Lung (tissue), 12 donors: ENCODE data around the gene XPO5. TPM values are rescaled to one million over a fixed set of nuclear protein-coding genes. Genes with fewer than 3 reads are reported as not detected.

Source experiments
- ATAC-seq: fragments of 200-7000 bp; cut with Tn5 transposase; one replicate; pipeline ENCODE4 v1.9.1; 2020; ENCODE audit warnings: moderate number of reproducible peaks; ENCODE audit not compliant: insufficient read depth, low FRiP score
- DNase-seq, 3 donors: peaks; one replicate each; pipeline ENCODE4 v3.0.0-alpha.2; 2013 to 2017
- H3K27ac ChIP-seq, 2 donors: one replicate each; pipeline ENCODE4 v1.5.1; 2013; ENCODE audit warnings: mild to moderate bottlenecking in 2 of 2, moderate library complexity in 2 of 2, control low read depth in 1 of 2, inconsistent platforms in 1 of 2, low read depth in 1 of 2, low read length in 1 of 2
- H3K27me3 ChIP-seq, 3 donors: one replicate each; pipeline ENCODE4 v1.5.1; 2013; ENCODE audit warnings: low read length in 2 of 3; ENCODE audit not compliant: control insufficient read depth in 3 of 3, insufficient read depth in 3 of 3
- H3K36me3 ChIP-seq, 4 donors: one replicate each; pipeline ENCODE4 v1.5.1; 2013; ENCODE audit warnings: low read length in 4 of 4, mild to moderate bottlenecking in 1 of 4, moderate library complexity in 1 of 4; ENCODE audit not compliant: control insufficient read depth in 4 of 4, insufficient read depth in 4 of 4
- H3K4me1 ChIP-seq, 5 donors: one replicate each; pipeline ENCODE4 v1.5.1; 2013; ENCODE audit warnings: low read length in 5 of 5, mild to moderate bottlenecking in 2 of 5, moderate library complexity in 1 of 5; ENCODE audit not compliant: control insufficient read depth in 5 of 5, insufficient read depth in 5 of 5
- H3K4me3 ChIP-seq: one replicate; pipeline ENCODE4 v1.5.1; 2013; ENCODE audit warnings: mild to moderate bottlenecking, control low read depth, moderate library complexity
- H3K9ac ChIP-seq, 2 donors: one replicate each; pipeline ENCODE4 v1.5.1; 2013; ENCODE audit warnings: low read length in 2 of 2, control low read depth in 1 of 2; ENCODE audit not compliant: insufficient read depth in 1 of 2
- H3K9me3 ChIP-seq, 4 donors: one replicate each; pipeline ENCODE4 v1.5.1; 2013; ENCODE audit warnings: low read length in 3 of 4, mild to moderate bottlenecking in 1 of 4, moderate library complexity in 1 of 4; ENCODE audit not compliant: control insufficient read depth in 4 of 4, insufficient read depth in 3 of 4
- WGBS, 2 donors: extraction: QIAGEN DNeasy Blood & Tissue Kit; methylation state at CpG; one replicate each; pipeline ENCODE4 v1.1.7; 2013; 5-methylcytosine and 5-hydroxymethylcytosine counted together
- polyA plus RNA-seq, 2 donors: library from polyadenylated mRNA; stranded (reverse); fragments of 200-250 nt; gene quantifications; one replicate each; pipeline ENCODE4 v1.2.1, GENCODE V29; 2013
- total RNA-seq, 2 donors: library from RNA; depleted of rRNA in 1 of 2; stranded (reverse); fragments of >200 nt in 1 of 2; gene quantifications; one replicate each; pipeline ENCODE4 v1.2.1, GENCODE V29; 2014 to 2021
- TF ChIP-seq, protein P1 (sequence below): IDR thresholded peaks from 2 replicates; pipeline ENCODE4 v1.5.1; 2012; ENCODE audit warnings: mild to moderate bottlenecking; ENCODE audit errors: control extremely low read depth, extremely low read depth
- donor health status: control.
- donor health status: control.
- donor health status: Bipolar disorder and iron deficiency.
- donor health status: healthy.
- donor health status: DM: yes; HTN: yes; CAD: no.

The XPO5 gene
- total and polyA plus RNA-seq, 4 donors: 9.3 to 30.1 (median 16.3) TPM

GRCh38 chr6:43623880-43624785 lies 48.3 kb upstream of the XPO5 start:
- H3K9me3 ChIP-seq: no peaks in the 10 kb centered on the region
- TF ChIP-seq, protein P1, sequence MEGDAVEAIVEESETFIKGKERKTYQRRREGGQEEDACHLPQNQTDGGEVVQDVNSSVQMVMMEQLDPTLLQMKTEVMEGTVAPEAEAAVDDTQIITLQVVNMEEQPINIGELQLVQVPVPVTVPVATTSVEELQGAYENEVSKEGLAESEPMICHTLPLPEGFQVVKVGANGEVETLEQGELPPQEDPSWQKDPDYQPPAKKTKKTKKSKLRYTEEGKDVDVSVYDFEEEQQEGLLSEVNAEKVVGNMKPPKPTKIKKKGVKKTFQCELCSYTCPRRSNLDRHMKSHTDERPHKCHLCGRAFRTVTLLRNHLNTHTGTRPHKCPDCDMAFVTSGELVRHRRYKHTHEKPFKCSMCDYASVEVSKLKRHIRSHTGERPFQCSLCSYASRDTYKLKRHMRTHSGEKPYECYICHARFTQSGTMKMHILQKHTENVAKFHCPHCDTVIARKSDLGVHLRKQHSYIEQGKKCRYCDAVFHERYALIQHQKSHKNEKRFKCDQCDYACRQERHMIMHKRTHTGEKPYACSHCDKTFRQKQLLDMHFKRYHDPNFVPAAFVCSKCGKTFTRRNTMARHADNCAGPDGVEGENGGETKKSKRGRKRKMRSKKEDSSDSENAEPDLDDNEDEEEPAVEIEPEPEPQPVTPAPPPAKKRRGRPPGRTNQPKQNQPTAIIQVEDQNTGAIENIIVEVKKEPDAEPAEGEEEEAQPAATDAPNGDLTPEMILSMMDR: no peak
- ATAC-seq (no peak), DNase-seq (no peak)
- H3K27ac ChIP-seq: no peak overlapping the region
- H3K9ac ChIP-seq: no peak overlapping the region
- H3K4me1 ChIP-seq: peaks cover 3 to 14% (median 5%) of the 10 kb centered on the region in 5 donors
- peaks cover 30 to 51% (median 47%) of the 10 kb centered on the region in 4 donors for H3K36me3 ChIP-seq
- no peak overlapping the region for H3K4me3 ChIP-seq
- WGBS, 2 donors: 91 to 93% methylated on average over 12 of the region's 12 CpGs
- H3K27me3 ChIP-seq: no peaks in the 10 kb centered on the region

GRCh38 chr6:43622541-43622940 lies 46.7 kb upstream of the XPO5 start:
- no peak overlapping the region for H3K4me3 ChIP-seq
- peaks cover 2 to 9% (median 3%) of the 10 kb centered on the region in 5 donors for H3K4me1 ChIP-seq
- TF ChIP-seq, protein P1: no peak
- DNase-seq (no peak), ATAC-seq (no peak)
- no peak overlapping the region for H3K27ac ChIP-seq
- 97 to 98% methylated on average over 10 of the region's 10 CpGs for WGBS, 2 donors
- H3K36me3 ChIP-seq: peaks cover 30 to 51% (median 46%) of the 10 kb centered on the region in 4 donors
- no peaks in the 10 kb centered on the region for H3K9me3 ChIP-seq
- H3K27me3 ChIP-seq: no peaks in the 10 kb centered on the region
- H3K9ac ChIP-seq: no peak overlapping the region

- H3K27me3 ChIP-seq: no peaks in the 10 kb centered on the region
- TF ChIP-seq, protein P1: no peak
- H3K4me3 ChIP-seq: no peak overlapping the region
- ATAC-seq (no peak), DNase-seq (no peak)
- peaks cover 30 to 51% (median 46%) of the 10 kb centered on the region in 4 donors for H3K36me3 ChIP-seq
- H3K9me3 ChIP-seq: no peaks in the 10 kb centered on the region
- WGBS, 2 donors: 93 to 95% methylated on average over 10 of the region's 10 CpGs
- H3K27ac ChIP-seq: no peak overlapping the region
- H3K4me1 ChIP-seq: peaks cover 0 to 1% (median 0%) of the 10 kb centered on the region in 5 donors
- H3K9ac ChIP-seq: no peak overlapping the region
These were observed 46.0 kb upstream of the XPO5 start for GRCh38 chr6:43621836-43622180.
